Measurements from ENCODE around the gene TMEM161A. TPM values are rescaled to one million over a fixed set of nuclear protein-coding genes. Genes with fewer than 3 reads are reported as not detected.
"Not testable (repeated sequence)": the region's sequence is repeated elsewhere in the genome, so short reads cannot be mapped to it uniquely, and the experiment has no call there.

The TMEM161A gene
- total RNA-seq, 2 donors from 2014 or later: 16.8 to 22.2 TPM

DNA sequence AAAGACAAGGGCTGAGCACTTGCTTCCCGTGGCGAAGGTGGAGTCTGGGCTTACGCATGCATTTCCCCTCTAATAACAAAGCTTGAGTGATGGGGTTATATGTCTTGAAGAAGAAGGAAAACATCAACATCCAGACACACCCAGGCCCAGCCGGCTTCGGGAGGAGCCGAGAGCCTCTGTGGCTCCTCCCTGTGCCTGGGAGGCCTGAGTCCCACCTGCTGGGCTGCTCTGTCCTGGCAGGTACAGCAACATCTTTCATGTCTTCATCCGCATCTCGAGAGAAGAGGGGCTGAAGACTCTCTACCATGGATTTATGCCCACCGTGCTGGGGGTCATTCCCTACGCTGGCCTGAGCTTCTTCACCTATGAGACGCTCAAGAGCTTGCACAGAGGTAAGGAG, 30.6 kb downstream of the TMEM161A start:
- H3K27me3 ChIP-seq: no peaks in the 10 kb centered on the region
- H3K4me1 ChIP-seq: peaks cover 0 to 10% of the 10 kb centered on the region in 2 donors
- TF ChIP-seq, protein P1, sequence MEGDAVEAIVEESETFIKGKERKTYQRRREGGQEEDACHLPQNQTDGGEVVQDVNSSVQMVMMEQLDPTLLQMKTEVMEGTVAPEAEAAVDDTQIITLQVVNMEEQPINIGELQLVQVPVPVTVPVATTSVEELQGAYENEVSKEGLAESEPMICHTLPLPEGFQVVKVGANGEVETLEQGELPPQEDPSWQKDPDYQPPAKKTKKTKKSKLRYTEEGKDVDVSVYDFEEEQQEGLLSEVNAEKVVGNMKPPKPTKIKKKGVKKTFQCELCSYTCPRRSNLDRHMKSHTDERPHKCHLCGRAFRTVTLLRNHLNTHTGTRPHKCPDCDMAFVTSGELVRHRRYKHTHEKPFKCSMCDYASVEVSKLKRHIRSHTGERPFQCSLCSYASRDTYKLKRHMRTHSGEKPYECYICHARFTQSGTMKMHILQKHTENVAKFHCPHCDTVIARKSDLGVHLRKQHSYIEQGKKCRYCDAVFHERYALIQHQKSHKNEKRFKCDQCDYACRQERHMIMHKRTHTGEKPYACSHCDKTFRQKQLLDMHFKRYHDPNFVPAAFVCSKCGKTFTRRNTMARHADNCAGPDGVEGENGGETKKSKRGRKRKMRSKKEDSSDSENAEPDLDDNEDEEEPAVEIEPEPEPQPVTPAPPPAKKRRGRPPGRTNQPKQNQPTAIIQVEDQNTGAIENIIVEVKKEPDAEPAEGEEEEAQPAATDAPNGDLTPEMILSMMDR (IDR thresholded peaks at IDR 0.05): no peak
- no peak for DNase-seq (ENCODE audit: low spot score)
- no peak overlapping the region for H3K4me3 ChIP-seq
- no peaks in the 10 kb centered on the region for H3K36me3 ChIP-seq
- H3K27ac ChIP-seq: no peak overlapping the region
- no peaks in the 10 kb centered on the region for H3K9me3 ChIP-seq

DNA sequence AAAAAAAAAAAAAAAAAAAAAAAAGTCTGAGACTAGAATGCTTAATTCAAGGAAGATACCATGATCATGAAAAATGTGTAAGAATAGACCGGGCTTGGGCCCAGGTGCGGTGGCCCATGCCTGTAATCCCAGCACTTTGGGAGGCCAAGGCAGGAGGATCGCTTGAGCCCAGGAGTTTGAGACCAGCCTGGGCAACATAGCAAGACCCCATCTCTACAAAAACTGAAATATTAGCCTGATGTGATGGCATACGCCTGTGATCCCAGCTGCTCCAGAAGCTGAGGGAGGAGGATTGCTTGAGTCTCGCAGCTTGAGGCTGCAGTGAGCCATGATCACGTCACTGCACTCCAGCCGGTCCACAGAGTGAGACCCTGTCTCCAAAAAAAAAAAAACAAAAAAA, 31.3 kb downstream of the TMEM161A start:
- not testable (repeated sequence) for H3K36me3 ChIP-seq; H3K27me3 ChIP-seq; DNase-seq (ENCODE audit: low spot score); H3K9me3 ChIP-seq; H3K27ac ChIP-seq; H3K4me3 ChIP-seq
- H3K4me1 ChIP-seq: peaks cover 0 to 10% of the 10 kb centered on the region in 2 donors

DNA sequence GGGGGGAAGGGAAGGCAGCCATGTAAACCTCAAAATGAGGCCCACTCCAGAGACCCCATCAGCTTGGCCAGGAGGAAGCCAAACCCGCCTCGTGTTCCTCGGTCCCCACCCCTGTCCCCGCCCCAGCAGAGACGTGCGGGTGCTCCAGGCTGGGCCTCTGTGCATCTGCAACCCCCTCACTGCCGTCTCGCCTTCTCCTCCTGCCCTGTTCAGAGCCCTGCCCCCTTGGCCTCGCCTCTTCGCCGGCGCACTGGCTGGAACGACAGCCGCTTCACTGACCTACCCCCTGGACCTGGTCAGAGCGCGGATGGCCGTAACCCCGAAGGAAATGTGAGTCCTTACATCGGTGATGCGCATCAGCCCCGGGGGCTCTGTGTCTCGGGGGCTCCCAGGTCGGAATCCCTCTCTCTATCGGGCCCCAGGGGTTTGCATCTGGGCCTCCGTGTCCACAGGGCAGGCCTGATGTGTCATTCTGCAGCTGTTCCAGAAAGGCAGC, 32.2 kb downstream of the TMEM161A start:
- Histone ChIP-seq H3K36me3 (no peaks in the 10 kb centered on the region), H3K9me3 (no peaks in the 10 kb centered on the region), H3K4me1 (peaks cover 0 to 10% of the 10 kb centered on the region in 2 donors), H3K27ac (no peak overlapping the region), H3K27me3 (no peaks in the 10 kb centered on the region), H3K4me3 (peak overlapping the region; percentile 32 to 38)
- TF ChIP-seq, protein P1 (IDR thresholded peaks at IDR 0.05): no peak
- DNase-seq (ENCODE audit: low spot score): no peak

DNA sequence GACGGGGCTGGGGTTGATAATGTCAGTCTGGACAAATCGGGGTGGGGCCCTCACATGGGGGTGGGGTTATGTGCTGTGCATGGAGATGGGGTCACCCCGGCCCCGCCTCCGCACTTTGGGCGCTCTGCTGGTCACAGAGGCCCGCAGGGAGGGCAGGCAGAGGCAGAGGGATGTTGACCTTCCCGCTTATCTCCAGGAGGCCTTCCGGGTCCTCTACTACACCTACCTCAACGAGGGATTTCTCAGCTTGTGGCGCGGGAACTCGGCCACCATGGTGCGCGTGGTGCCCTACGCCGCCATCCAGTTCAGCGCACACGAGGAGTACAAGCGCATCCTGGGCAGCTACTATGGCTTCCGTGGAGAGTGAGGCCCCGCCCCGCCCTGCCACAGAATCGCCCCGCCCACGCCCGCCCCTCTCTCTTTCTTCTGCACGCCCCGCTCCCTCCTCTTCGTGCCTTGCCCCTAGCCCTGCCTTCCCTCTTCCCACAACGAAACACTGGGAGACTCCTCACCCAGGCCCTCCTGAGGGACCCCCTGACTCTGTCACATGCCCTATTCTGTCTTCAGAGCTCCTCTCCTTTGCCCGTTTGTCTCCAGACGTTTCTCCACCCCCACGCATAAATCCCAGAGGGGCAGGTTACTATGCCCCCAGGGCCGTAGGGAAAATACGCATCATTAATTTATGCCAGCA, 32.8 kb downstream of the TMEM161A start:
- Histone ChIP-seq H3K4me1 (peaks cover 0 to 5% of the 10 kb centered on the region in 2 donors), H3K36me3 (no peaks in the 10 kb centered on the region), H3K4me3 (peak overlapping the region; percentile 32 to 38), H3K27ac (no peak overlapping the region), H3K27me3 (no peaks in the 10 kb centered on the region), H3K9me3 (no peaks in the 10 kb centered on the region)
- peak; percentile 68 for DNase-seq (ENCODE audit: low spot score)
- TF ChIP-seq, protein P1 (IDR thresholded peaks at IDR 0.05): no peak

DNA sequence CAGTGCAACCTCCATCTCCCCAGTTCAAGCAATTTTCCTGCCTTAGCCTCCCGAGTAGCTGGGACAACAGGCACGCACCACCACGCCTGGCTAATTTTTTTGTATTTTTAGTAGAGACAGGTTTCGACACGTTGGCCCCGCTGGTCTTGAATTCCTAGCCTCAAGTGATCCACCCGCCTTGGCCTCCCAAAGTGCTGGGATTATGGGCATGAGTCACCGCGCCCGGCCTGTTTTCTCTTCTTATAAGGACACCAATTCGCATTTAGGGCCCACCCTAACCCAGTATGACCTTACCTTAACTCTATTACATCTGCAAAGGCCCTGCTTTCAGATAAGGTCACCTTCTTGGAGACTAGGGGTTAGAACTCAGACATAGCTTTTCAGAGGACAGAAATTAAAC, 35.1 kb downstream of the TMEM161A start:
- H3K9me3 ChIP-seq: no peaks in the 10 kb centered on the region
- DNase-seq (ENCODE audit: low spot score): no peak
- H3K27me3 ChIP-seq: no peaks in the 10 kb centered on the region
- TF ChIP-seq, protein P1 (IDR thresholded peaks at IDR 0.05): no peak
- no peak overlapping the region for H3K4me3 ChIP-seq
- H3K4me1 ChIP-seq: no peaks in the 10 kb centered on the region
- H3K36me3 ChIP-seq: peaks cover 6% of the 10 kb centered on the region
- no peak overlapping the region for H3K27ac ChIP-seq

DNA sequence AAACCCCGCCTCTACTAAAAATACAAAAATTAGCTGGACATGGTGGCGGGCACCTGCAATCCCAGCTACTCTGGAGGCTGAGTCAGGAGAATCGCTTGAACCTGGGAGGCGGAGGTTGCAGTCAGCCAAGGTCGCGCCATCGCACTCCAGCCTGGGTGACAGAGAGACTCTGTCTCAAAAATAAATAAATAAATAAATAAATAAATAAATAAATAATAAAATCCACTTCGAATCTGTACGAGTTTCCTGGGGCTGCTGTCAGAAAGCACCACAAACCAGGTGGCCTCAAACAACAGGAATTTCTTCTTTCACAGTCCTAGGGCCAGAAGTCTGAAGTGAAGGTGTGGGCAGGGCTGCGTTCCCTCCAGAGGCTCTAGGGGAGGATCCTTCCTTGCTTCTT, 35.7 kb downstream of the TMEM161A start:
- not testable (repeated sequence) for DNase-seq (ENCODE audit: low spot score); H3K36me3 ChIP-seq; H3K27me3 ChIP-seq; H3K9me3 ChIP-seq; H3K4me1 ChIP-seq; H3K27ac ChIP-seq; H3K4me3 ChIP-seq

DNA sequence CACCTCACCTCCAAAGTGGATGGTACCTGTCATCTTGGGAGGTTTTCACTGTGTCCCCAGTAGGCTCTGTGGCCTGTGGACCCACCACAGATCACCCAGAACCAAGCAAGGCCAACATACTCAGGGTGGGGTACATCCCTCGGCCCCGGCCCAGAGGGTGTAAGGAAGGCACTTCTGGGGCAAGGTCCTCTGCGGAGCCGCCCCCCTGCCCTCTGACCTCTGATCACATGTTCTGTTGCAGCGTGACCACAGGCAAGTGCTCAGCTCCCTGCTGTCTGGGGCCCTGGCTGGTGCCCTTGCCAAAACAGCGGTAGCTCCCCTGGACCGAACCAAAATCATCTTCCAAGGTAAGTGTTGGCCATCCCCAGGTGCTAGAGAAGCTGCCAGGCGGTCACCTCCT, 36.7 kb downstream of the TMEM161A start:
- TF ChIP-seq, protein P1 (IDR thresholded peaks at IDR 0.05): no peak
- Histone ChIP-seq H3K27me3 (no peaks in the 10 kb centered on the region), H3K9me3 (no peaks in the 10 kb centered on the region), H3K27ac (no peak overlapping the region), H3K4me3 (no peak overlapping the region), H3K36me3 (peaks cover 6% of the 10 kb centered on the region), H3K4me1 (no peaks in the 10 kb centered on the region)
- DNase-seq (ENCODE audit: low spot score): no peak

Measured in right atrium auricular region (tissue), 2 donors.